GM12878 (cell line): ENCODE measurements around the gene S100A2. TPM values are rescaled to one million over a fixed set of nuclear protein-coding genes. Genes with fewer than 3 reads are reported as not detected.
A peak's percentile ranks its signal among the peaks of the same experiment; 100 is the strongest.

ENCODE experiments used
- ATAC-seq: fragments of 200-7000 bp; cut with Tn5 transposase; 3 replicates; pipeline ENCODE4 v1.9.1; 2020; ENCODE audit warnings: mild to moderate bottlenecking, moderate library complexity
- BruUV-seq: library from RNA; stranded (reverse); fragments of 400-500 nt; replicated peaks from 2 replicates; lab custom pipeline; 2021; lab: Mats Ljungman, UMichigan
- CTCF ChIA-PET: fragments of 300-600 bp; sonication (Branson Sonifier 250); formaldehyde crosslinking; extraction: SDS; loops from one replicate; lab custom pipeline; 2021; ENCODE audit warnings: inconsistent platforms; lab: Yijun Ruan, JAX
- POLR2A ChIA-PET: fragments of 350-600 bp; formaldehyde crosslinking; extraction: SDS; loops from one replicate; lab custom pipeline; 2021; ENCODE audit warnings: inconsistent platforms; lab: Charles Lee
- RAD21 ChIA-PET: fragments of 300-600 bp; sonication (Branson Sonifier 250); formaldehyde crosslinking; loops from one replicate; lab custom pipeline; 2023; ENCODE audit warnings: antibody characterized with exemption; ENCODE audit not compliant: unreplicated experiment; lab: Charles Lee
- SMC1A ChIA-PET: fragments of 300-600 bp; sonication (Branson Sonifier 250); formaldehyde crosslinking; loops from one replicate; lab custom pipeline; 2023; ENCODE audit not compliant: unreplicated experiment, uncharacterized antibody; lab: Charles Lee
- DNase-seq: peaks from one replicate; pipeline ENCODE4 v3.0.0-alpha.2; 2011; ENCODE audit warnings: low read depth, low spot score
- FAIRE-seq: peaks from 3 replicates; lab custom pipeline; 2011; peaks lifted over from hg19 to GRCh38; lab: Jason Lieb, UNC
- H2AFZ ChIP-seq: 2 replicates; pipeline ENCODE4 v1.6.0; 2011; ENCODE audit warnings: low read depth, low read length, control low read depth; ENCODE audit not compliant: control insufficient read depth
- H3K27ac ChIP-seq: 2 replicates; pipeline ENCODE4 v1.5.1; 2011; ENCODE audit warnings: control low read depth; ENCODE audit not compliant: control insufficient read depth, insufficient read depth
- H3K27me3 ChIP-seq, 2 experiments: replicated peaks in 1 of 2; 2 replicates each; pipeline versions ENCODE4 v1.6.0 to v1.6.1; 2011; ENCODE audit warnings: low read length in 1 of 2; ENCODE audit not compliant: control insufficient read depth in 2 of 2, insufficient read depth in 2 of 2
- H3K36me3 ChIP-seq, 2 experiments: 2 replicates each; pipeline ENCODE4 v1.5.1; 2011; ENCODE audit warnings: low read length in 1 of 2; ENCODE audit not compliant: control insufficient read depth in 2 of 2, insufficient read depth in 2 of 2
- H3K4me1 ChIP-seq: 2 replicates; pipeline ENCODE4 v1.6.1; 2011; ENCODE audit warnings: mild to moderate bottlenecking, low read length, moderate library complexity, mixed read lengths; ENCODE audit not compliant: control insufficient read depth, insufficient read depth
- H3K4me2 ChIP-seq: 2 replicates; pipeline ENCODE4 v1.6.0; 2011; ENCODE audit warnings: control low read depth; ENCODE audit not compliant: control insufficient read depth, insufficient read depth
- H3K4me3 ChIP-seq: fragments of 200-600 bp; sonication (generic); 2 replicates; pipeline ENCODE4 v1.5.1; 2016
- H3K79me2 ChIP-seq: 2 replicates; pipeline ENCODE4 v1.6.0; 2011; ENCODE audit warnings: low read length; ENCODE audit not compliant: control insufficient read depth, insufficient read depth
- H3K9ac ChIP-seq: 2 replicates; pipeline ENCODE4 v1.8.0; 2011; ENCODE audit warnings: low read length, control low read depth, mixed read lengths; ENCODE audit not compliant: control insufficient read depth, insufficient read depth
- H3K9me3 ChIP-seq: replicated peaks from 3 replicates; pipeline ENCODE4 v1.5.1; 2011; ENCODE audit warnings: mild to moderate bottlenecking, low read length; ENCODE audit not compliant: control insufficient read depth, insufficient read depth
- H4K20me1 ChIP-seq: 2 replicates; pipeline ENCODE4 v1.6.0; 2011; ENCODE audit not compliant: control insufficient read depth, insufficient read depth
- ASH2L ChIP-seq: fragments of 300-600, 200-600 bp; sonication (generic); IDR thresholded peaks from 2 replicates; pipeline ENCODE4 v1.6.1; 2017; ENCODE audit warnings: low read depth, mild to moderate bottlenecking, borderline replicate concordance
- ATF7 ChIP-seq: fragments of 450-650 bp; IDR thresholded peaks from 2 replicates; pipeline ENCODE4 v1.6.1; 2016; ENCODE audit warnings: low read depth, mild to moderate bottlenecking
- BCL11A ChIP-seq: IDR thresholded peaks from 2 replicates; pipeline ENCODE4 v1.6.1; 2011; ENCODE audit warnings: low read depth, low read length
- CBFB ChIP-seq: IDR thresholded peaks from 2 replicates; pipeline ENCODE4 v1.6.1; 2016; ENCODE audit warnings: antibody characterized with exemption, low read depth
- CHD1 ChIP-seq: IDR thresholded peaks from 2 replicates; pipeline ENCODE4 v1.6.1; 2012; ENCODE audit warnings: low read depth, low read length, improper control_type of control experiment
- CHD4 ChIP-seq: fragments of 200-600 bp; sonication (generic); IDR thresholded peaks from 2 replicates; pipeline ENCODE4 v1.6.1; 2016; ENCODE audit warnings: mild to moderate bottlenecking
- CREM ChIP-seq: IDR thresholded peaks from 2 replicates; pipeline ENCODE4 v1.6.1; 2014; ENCODE audit warnings: antibody characterized with exemption, low read depth
- E2F4 ChIP-seq: IDR thresholded peaks from 2 replicates; pipeline ENCODE4 v1.6.1; 2012; ENCODE audit warnings: low read depth, low read length, improper control_type of control experiment
- EED ChIP-seq: sonication (generic); IDR thresholded peaks from 2 replicates; pipeline ENCODE4 v1.6.1; 2016; ENCODE audit warnings: antibody characterized with exemption, low read depth
- EGR1 ChIP-seq, 2 experiments: IDR thresholded peaks; 1 replicate in 1 of 2; 2 replicates in 1 of 2; pipeline ENCODE4 v1.6.1; 2011 to 2012; ENCODE audit warnings: low read depth in 2 of 2, low read length in 2 of 2, borderline replicate concordance in 1 of 2, mild to moderate bottlenecking in 1 of 2, moderate library complexity in 1 of 2
- ESRRA ChIP-seq: IDR thresholded peaks from 2 replicates; pipeline ENCODE4 v1.6.1; 2012; ENCODE audit warnings: mild to moderate bottlenecking, low read length, improper control_type of control experiment
- FOXK2 ChIP-seq: fragments of 450-650 bp; IDR thresholded peaks from 2 replicates; pipeline ENCODE4 v1.6.1; 2017; ENCODE audit warnings: mild to moderate bottlenecking, moderate library complexity
- IKZF1 ChIP-seq: fragments of 450-650 bp; conservative IDR thresholded peaks from 2 replicates; pipeline ENCODE4 v1.6.1; 2017; ENCODE audit warnings: antibody characterized with exemption, mild to moderate bottlenecking
- KAT2A ChIP-seq: conservative IDR thresholded peaks from 2 replicates; pipeline ENCODE4 v1.6.1; 2011; ENCODE audit warnings: low read depth, low read length; ENCODE audit not compliant: control insufficient read depth
- MTA2 ChIP-seq: fragments of 450-650 bp; IDR thresholded peaks from 2 replicates; pipeline ENCODE4 v1.6.1; 2016; ENCODE audit warnings: low read depth, mild to moderate bottlenecking, moderate library complexity
- MTA3 ChIP-seq: IDR thresholded peaks from 2 replicates; pipeline ENCODE4 v1.6.1; 2012; ENCODE audit warnings: low read length, inconsistent platforms, borderline replicate concordance
- MYB ChIP-seq: fragments of 150-350 bp; IDR thresholded peaks from 2 replicates; pipeline ENCODE4 v1.6.1; 2014; ENCODE audit warnings: mild to moderate bottlenecking, low read depth, low read length, borderline replicate concordance
- NR2C1 ChIP-seq: fragments of 450-650 bp; IDR thresholded peaks from 2 replicates; pipeline ENCODE4 v1.6.1; 2017; ENCODE audit warnings: antibody characterized with exemption, mild to moderate bottlenecking, moderate library complexity
- POLR2A ChIP-seq: IDR thresholded peaks from 2 replicates; pipeline ENCODE4 v1.6.1; 2011; ENCODE audit warnings: low read depth, mild to moderate bottlenecking, low read length
- SIX5 ChIP-seq: IDR thresholded peaks from 2 replicates; pipeline ENCODE4 v1.6.1; 2011; ENCODE audit warnings: mild to moderate bottlenecking, low read depth, low read length, moderate library complexity; ENCODE audit not compliant: severe bottlenecking
- TARDBP ChIP-seq: IDR thresholded peaks from 2 replicates; pipeline ENCODE4 v1.6.1; 2016; ENCODE audit warnings: borderline replicate concordance
- TCF12 ChIP-seq: IDR thresholded peaks from 2 replicates; pipeline ENCODE4 v1.6.1; 2011; ENCODE audit warnings: low read depth, mild to moderate bottlenecking, low read length
- YBX1 ChIP-seq: fragments of 450-650 bp; IDR thresholded peaks from 2 replicates; pipeline ENCODE4 v1.6.1; 2016; ENCODE audit warnings: antibody characterized with exemption
- ZZZ3 ChIP-seq: IDR thresholded peaks from 2 replicates; pipeline ENCODE4 v1.6.1; 2011; ENCODE audit warnings: low read depth; ENCODE audit not compliant: control insufficient read depth, insufficient read length
- WGBS: methylation state at CpG from one replicate; pipeline ENCODE4 v1.1.6; 2016; ENCODE audit warnings: low lambda C conversion rate; ENCODE audit not compliant: insufficient replicate concordance, insufficient coverage; ENCODE audit errors: missing lambda C conversion rate; 5-methylcytosine and 5-hydroxymethylcytosine counted together
- in situ Hi-C: fragments of 300-500 bp; cut with MboI; formaldehyde crosslinking; loops from 9 replicates; pipeline ENCODE4 v1.14.3; 2018; ENCODE audit warnings: mixed read lengths
- intact Hi-C: fragments of 100-400 bp; cut with micrococcal nuclease; formaldehyde crosslinking; loops from one replicate; pipeline ENCODE4 v1.14.2; 2022; ENCODE audit not compliant: unreplicated experiment
- polyA plus RNA-seq, 11 experiments: library from polyadenylated mRNA; depleted of rRNA in 4 of 11; unstranded in 6 of 11; stranded (reverse) in 5 of 11; fragments of >200 nt; fragmentation: Nextera tagmentation in 4 of 11; fragmentation: Illumina TruSeq in 1 of 11; extraction: Ambion mirVana in 4 of 11; extraction: Trizol in 1 of 11; gene quantifications; 1 replicate in 1 of 11; 2 replicates in 10 of 11; pipeline versions ENCODE4 v1.2.1 to v1.2.3, GENCODE V29; 2011 to 2016; ENCODE audit warnings: inconsistent platforms in 2 of 11, missing spikeins in 2 of 11, low read depth in 1 of 11
- total RNA-seq, 4 experiments: library from RNA; depleted of rRNA in 3 of 4; stranded (reverse); fragments of >200 nt in 3 of 4; fragmentation: Illumina TruSeq in 1 of 4; extraction: Trizol in 1 of 4; gene quantifications; 2 replicates each; pipeline versions ENCODE4 v1.2.1 to v1.2.3, GENCODE V29; 2013 to 2021

The S100A2 gene
- total and polyA plus RNA-seq, 10 of the 15 experiments (the other 5 are each of a cell fraction or from before 2014, with no cell fraction given) = 0.11 to 1.5 (median 0.59) TPM; not detected in 2

DNA sequence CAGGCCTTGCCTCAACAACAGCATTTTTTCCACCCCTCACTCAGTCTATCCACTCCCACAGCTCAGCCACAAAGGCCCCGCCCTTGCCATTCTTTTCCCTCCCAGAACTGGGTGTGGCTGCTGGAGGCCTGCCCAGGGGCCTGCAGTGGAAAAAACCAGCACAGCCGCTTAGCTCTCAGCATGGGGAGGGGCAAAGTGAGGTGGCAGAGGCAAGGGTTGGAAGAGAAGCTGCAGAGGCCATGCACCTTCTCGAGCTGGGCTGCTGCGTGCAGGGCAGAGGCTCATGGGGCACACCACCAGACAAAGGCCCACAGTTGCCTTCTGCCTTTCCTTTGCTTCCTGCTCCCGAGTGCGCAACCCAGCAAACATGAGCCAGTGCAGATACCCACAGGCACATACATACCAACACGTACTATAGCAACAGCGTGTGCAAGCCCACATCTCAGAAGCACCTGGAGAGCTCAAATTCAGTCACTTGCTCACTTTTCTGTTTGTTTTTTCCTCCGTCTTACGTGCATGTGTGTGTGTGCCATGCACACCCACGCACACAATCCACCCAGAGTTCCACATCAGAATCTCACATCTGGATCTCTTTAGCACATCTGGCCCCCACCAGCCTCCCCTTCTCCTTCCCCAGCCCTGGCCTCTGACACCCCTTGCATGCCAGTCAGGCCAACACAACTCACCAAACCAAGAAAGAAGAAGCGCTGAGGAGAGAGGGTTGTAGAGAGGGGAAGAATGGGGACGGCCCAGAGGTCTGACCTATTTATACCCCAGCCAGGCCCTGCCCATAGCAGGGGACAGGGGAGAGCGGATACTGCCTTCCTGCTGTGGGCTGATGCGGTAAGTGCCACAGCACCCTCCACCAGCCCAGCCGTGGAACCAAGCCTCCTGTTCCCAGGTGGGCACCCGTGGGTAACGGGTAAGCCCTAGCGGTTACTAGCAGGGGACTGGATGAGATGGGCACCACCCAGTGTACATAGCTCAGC lies 20.3 kb downstream of the S100A2 start, which contains the start of gene S100A4:
Gene S100A4, minus strand, starts transcription at position 740 of the 989 bp plus-strand sequence. CDS start 1,012 bp downstream, outside the sequence.
- no peaks in the 10 kb centered on the region for H3K79me2 ChIP-seq
- TF ChIP-seq E2F4 (no peak), IKZF1 (0 out of 2 replicates have a peak, but pooled peaks have one; percentile 7), ESRRA (no peak), SIX5 (no peak), ASH2L (no peak), EGR1 (IDR thresholded peaks at IDR 0.05; ENCODE audit: borderline replicate concordance in 1 of 2, low read depth in 2 of 2, low read length in 2 of 2) (0 out of 3 replicates have a peak, but pooled peaks of 1 of the 2 experiments have one; percentile 47), BCL11A (no peak), YBX1 (no peak), ATF7 (peak; percentile 79), KAT2A (no peak), MTA2 (0 out of 2 replicates have a peak, but pooled peaks have one; percentile 5), EED (peak; percentile 30; the same call in 1 of the 2 replicates), TARDBP (no peak), TCF12 (peak; percentile 50; the same call in 1 of the 2 replicates), ZZZ3 (no peak), MTA3 (no peak), POLR2A (peak; percentile 58; the same call in 1 of the 2 replicates), CHD4 (no peak), MYB (no peak), CREM (no peak), FOXK2 (peak; percentile 85), CHD1 (no peak), NR2C1 (no peak), CBFB (no peak)

More for the DNA sequence above, 20.3 kb downstream of the S100A2 start, which contains the start of gene S100A4:
- Histone ChIP-seq H3K27ac (no peak within 1 kb of the TSS), H3K4me3 (no peak within 1 kb of the TSS), H3K36me3 (no peaks in the 10 kb centered on the region), H3K4me2 (peak within 1 kb of the TSS; percentile 69), H4K20me1 (no peaks in the 10 kb centered on the region), H3K27me3 (no peaks in the 10 kb centered on the region), H2AFZ (peak within 1 kb of the TSS; percentile 71), H3K9me3 (no peaks in the 10 kb centered on the region), H3K9ac (0 out of 2 replicates have a peak within 1 kb of the TSS, but pooled peaks have one; percentile 8), H3K4me1 (peaks cover 25% of the 10 kb centered on the region)
- DNase-seq = peak; percentile 46
- no TSS peak for BruUV-seq
- ChIA-PET SMC1A (interaction anchor here (0.7 to 3.4 kb wide), 11 partner anchors 8 to 203 kb away, joined by 3 to 18 read pairs (median 5); partner anchors contain the start of gene S100A6), RAD21 (interaction anchor here (0.7 to 3.5 kb wide), 8 partner anchors 11 to 114 kb away, joined by 3 to 38 read pairs (median 4); partner anchors contain the start of genes CHTOP, S100A2 and S100A6), POLR2A (interaction anchor here (0.5 to 4.1 kb wide), 9 partner anchors 8 to 89 kb away, joined by 3 to 34 read pairs (median 4); partner anchors contain the start of genes S100A2 and S100A6), CTCF (interaction anchor here (0.6 to 4.3 kb wide), 13 partner anchors 8 to 193 kb away, joined by 3 to 46 read pairs (median 4); partner anchors contain the start of genes S100A2 and S100A6)
- WGBS = 24% methylated on average over 19 of the region's 19 CpGs
- FAIRE-seq = peak; percentile 65
- intact Hi-C loops = no loop called here
- peak; percentile 85 for ATAC-seq
- in situ Hi-C loops = no loop called here
